Stimulated activated CD8-positive, alpha-beta memory T cell treated with anti-CD3 and anti-CD28 coated beads, Interleukin-4, amount 100 ng/mL, for 24 hours (primary cell): ENCODE measurements around the gene BPIFA1.

ENCODE experiments used
- DNase-seq: peaks from one replicate; pipeline ENCODE4 v3.0.0-alpha.2; 2020; ENCODE audit warnings: low read depth

BPIFA1 gene

DNA sequence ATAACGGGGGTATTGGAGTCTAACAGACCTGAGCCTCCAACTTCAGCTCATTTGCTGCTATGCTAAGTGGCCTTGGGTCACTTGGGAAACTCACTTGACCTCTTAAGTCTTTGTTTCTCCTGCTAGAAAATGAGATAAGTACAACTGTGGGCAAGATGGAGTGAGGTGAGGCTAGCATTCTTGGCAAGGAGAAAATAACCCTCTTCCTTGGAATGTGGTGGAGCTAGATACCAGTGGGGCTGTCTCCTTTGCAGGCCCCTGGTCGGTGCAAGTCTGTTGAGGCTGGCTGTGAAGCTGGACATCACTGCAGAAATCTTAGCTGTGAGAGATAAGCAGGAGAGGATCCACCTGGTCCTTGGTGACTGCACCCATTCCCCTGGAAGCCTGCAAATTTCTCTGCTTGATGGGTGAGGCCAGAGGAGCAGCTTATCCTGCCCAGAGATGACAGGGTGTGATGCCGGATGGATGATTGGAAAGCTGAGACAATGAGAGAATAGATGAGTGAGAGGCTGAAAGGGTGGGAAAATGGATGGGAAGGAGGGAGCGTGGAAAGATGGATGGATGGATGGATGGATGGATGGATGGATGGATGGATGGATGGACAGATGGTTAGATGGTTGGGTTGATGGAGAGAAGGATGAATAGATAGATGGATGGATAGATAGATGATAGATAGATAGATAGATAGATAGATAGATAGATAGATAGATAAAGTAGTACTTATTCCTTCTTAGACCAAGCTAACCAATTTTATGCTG lies 4.4 kb downstream of the BPIFA1 start:
- DNase-seq, result no peak

DNA sequence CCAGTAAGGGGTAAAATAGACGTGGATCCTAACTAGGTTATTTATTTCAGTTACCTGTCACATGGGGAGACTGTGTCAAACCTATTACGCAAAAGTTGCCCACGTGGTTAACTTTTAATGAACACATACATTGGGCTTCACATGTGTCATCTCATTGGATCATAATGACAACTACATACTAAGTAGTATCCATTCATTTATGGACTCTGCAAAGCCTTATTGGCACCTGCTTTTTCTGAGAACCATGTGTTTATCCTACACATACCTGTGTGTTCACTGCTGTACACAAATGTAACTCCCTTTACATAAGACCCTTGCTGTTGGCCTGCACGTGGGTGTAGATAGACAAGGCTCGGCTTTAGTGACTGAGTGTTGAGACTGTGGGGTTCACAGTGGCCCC lies 5.1 kb downstream of the BPIFA1 start:
- DNase-seq, result no peak

DNA sequence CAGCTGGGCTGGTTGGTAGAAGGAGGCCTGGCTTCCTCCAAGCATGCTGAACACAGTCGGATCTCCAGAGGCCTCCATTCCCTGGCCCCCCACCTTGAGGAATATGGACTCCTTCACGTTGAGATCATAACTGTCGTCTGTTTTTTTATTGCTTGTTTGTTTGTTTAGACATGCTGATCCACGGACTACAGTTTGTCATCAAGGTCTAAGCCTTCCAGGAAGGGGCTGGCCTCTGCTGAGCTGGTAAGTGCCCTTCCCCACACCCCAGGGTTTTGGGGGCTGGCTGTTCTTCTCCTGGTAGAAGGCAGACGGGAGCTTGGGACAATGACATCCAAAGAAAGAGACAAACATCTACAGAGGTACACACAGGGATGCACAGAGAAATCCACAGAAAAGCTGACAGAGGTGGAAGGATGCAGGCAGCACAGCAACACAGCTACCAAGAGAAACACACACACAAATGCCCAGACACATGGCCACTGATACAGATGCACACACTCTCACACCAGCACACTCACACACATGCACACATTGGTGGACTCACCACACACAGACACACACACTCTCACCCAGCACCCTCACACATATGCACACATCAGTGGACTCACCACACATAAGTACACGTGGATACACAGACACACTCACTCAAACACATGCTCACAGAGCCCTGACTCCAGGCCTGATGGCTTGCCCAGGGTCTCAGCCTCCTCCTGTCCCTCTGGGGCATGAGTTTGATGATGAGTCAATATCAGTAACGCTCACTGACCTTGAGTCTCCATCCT lies 6.7 kb downstream of the BPIFA1 start:
- no peak for DNase-seq

DNA sequence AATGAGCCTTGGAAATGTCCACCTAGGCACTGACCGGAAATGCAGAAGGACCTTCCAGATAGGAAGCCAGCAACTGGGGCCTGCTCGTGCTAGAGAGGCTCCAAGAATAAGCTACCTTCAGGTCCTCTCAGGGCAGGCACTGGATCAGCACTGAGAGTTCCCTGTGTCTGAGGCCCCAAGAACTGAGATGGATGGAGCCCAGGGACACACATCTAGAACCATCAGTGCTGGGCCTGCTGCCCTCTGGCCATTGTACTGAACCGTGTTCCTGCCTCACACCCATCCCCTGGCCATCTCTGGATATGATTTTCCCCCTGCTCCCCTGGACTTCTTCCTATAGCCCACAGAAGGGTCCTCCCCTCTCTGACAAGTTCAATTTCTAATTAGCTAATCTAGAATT lies 10.3 kb downstream of the BPIFA1 start:
- no peak for DNase-seq

DNA sequence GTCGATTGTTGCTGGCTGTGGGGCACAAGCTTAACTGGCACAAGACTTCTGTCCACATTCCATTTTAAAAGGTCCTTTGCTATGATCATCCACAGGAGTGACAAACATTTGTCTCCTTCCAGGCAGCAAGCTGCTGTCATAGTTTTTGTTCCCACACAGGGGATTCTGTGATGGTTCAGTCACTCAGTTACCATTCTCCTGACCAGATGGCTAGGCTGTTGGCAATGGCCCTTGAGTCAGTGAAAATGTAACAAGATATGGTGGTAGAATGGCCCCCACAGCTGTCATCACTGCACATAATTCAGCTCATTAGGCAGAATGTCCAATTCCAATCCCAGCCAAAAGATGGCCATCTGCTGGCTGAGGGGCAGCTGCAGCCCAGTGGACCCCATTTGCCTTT lies 13.7 kb downstream of the BPIFA1 start:
- DNase-seq, result no peak

DNA sequence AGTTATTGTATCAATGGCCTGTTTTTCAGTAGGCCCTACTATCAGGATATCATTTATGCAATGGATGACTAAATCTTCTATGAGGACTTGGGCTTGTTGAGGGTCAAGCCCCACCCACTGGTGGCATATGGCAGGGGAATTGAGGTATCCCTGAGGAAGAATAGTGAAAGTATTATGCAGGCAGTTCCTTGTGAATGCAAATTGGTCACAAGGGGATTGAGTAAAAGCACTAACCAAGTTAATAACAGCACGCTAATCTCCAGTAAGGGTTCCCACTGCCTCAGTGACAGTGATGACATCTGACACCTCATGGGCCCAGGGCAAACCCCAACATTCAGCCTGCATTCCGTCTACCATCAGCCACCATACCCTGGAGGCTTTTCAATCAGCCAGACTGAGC lies 14.9 kb downstream of the BPIFA1 start:
- DNase-seq, result no peak

DNA sequence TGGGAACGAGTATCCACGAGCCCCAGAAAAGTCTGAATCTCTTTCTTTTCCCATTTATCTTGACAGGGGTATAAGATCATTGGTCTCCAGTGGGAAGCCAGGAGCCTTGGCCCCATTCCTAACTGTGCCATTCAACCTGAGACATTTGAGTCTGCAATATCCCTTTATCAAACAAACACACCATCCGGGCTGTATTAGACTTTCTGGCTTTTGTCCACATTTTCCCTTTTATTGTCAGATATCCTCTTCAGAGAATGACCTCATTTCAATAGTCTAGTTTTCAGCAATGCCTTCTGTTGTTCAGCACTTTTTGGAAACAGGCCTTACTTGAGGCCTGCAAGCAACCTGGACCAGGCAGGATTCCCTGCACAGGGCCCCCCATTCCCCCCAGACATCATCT lies 15.7 kb downstream of the BPIFA1 start:
- no peak for DNase-seq

DNA sequence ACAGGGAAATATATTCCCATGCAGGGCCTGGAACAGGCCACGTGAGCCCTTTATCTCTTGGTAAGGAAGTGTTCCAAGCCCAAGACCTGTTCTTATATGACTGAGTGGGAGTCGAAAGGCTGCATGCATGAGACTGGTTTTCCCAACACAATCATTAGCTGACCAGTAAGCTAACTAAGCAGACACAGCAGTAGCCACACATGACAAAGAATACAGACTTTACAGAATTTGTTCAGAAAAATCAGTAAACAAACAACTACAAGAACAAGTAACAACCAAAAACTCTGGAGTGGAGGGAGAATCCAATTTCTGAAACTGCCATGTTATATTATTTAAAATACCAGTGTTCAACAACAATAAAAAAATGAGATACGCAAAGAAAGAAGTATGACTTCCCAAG lies 16.7 kb downstream of the BPIFA1 start:
- no peak for DNase-seq

DNA sequence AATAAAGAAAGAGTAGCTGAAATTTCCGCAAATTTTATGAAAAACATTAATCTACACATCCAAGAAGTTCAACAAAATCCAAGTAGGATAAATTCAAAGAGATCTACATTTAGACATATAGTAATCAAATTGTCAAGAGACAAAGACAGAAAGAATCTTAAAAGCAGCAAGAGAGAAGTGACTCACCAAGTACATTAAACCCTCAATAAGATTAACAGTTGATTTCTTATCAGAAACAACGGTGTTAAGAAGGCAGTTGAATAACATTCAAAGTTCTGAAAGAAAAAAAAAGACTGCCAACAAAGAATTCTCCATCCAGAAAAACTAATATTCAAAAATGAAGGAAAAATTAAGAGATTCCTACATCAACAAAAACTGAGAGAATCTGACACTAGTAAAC lies 19.2 kb downstream of the BPIFA1 start:
- DNase-seq, result no peak

DNA sequence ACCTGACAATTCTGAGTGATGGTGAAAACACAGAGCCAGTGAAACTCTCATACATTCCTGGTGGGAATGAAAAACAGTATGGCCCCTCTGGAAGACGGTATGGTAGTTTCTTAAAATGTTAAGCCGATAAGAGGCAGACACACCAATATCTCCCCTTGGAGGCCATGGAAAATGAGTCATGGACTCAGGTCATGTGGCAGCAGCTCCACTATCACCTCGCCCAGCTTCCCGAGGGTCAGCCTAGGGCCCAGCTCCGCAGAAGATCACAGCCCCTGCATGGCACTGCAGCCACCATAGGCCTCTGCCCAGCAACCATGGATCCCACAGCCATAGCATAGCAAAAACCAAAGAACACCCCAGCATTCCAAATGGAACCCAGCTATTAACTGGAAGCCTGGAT lies 21.4 kb downstream of the BPIFA1 start:
- no peak for DNase-seq

DNA sequence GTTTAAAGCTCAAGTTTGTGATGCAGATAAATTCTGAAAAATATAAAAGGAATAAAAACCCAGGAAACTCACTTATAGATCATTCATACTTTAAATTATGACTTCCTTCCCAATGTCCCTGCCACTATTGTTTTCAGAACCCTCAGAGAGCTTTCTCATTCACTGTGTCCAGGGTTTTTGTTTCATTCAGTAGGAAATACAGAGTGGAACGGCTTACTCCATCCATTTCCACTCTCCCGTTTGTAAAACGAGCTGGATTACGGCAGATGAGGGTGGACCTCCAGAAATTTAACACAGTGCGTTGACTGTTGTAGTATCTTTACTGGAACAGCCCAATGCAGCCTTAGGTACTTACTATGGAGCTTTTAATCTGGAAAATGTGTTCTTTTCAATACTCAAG lies 23.6 kb downstream of the BPIFA1 start:
- DNase-seq, result no peak

DNA sequence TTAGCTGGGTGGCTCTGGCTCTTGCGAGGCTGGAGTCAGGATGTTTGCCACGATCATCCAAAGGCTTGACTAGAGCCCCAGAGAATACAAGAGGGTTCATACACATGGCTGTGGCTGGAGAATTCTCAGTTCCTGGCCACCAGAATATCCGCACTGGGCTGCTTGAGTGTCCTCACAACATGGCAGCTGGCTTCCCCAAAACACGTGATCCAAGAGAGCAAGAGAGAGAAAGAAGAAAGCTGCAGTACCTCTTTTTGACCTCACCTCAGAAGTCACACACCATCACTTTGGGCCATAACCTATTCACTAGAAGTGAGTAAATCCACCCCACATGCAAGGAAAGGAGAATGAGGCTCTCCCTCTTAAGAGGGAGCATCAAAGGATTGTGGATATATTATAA lies 25.7 kb downstream of the BPIFA1 start:
- DNase-seq, result no peak

DNA sequence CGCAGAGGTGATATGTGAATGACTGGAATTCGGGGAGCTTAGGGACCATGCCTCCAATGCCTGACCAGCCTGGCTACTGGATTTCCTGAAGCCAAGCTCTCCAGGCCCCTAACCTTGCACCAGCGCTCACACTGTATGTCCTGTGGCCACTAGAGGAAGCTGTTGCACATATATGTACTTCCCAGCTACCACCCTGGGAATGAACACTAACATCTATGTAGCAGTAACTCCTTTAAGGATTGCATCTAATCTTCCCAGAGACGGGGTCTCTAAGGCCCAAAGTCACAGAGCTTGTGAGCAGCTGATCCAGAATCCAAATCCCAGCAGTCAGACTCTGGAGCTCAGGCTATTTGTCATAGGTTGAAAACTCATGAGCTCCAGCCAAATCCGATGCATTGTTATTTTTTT lies 26.9 kb downstream of the BPIFA1 start:
- no peak for DNase-seq

DNA sequence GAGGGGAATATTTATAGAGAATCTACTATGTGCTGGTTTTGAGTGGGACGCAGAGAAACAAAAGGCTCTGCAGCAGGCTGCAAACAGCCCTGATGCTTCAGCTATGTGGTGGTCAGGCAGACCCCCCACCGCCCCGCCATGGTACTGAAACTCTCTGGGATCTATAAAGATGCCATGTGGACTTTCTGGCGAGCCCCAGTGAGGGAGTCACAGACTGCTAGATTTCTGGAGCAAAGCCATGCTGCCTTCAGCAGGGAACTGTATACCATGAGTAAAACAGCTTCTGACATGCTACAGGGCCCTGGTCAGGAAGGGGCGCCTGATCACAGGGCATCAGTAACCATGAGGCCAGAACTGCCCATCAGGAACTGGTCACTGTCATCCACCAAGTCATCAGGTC lies 28.0 kb downstream of the BPIFA1 start:
- no peak for DNase-seq

DNA sequence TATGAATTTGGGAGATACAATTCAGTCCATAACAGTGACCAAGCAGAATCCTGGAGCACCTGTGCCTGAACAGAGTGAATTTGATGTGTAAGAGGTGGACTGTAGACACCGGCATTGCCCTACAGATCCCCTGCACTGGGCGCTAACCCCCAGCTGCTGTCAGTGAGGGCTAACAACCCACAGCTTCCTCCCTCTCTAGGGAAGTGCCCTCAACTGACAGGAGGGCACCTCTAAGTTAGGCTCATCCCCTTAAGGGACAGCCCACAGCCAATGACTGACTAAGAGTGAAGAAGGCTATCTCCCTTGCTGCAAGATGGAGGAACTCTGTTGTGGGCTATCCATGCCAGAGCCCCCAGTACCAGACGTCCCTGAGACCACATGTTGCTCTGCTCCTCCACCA lies 31.9 kb downstream of the BPIFA1 start:
- no peak for DNase-seq

DNA sequence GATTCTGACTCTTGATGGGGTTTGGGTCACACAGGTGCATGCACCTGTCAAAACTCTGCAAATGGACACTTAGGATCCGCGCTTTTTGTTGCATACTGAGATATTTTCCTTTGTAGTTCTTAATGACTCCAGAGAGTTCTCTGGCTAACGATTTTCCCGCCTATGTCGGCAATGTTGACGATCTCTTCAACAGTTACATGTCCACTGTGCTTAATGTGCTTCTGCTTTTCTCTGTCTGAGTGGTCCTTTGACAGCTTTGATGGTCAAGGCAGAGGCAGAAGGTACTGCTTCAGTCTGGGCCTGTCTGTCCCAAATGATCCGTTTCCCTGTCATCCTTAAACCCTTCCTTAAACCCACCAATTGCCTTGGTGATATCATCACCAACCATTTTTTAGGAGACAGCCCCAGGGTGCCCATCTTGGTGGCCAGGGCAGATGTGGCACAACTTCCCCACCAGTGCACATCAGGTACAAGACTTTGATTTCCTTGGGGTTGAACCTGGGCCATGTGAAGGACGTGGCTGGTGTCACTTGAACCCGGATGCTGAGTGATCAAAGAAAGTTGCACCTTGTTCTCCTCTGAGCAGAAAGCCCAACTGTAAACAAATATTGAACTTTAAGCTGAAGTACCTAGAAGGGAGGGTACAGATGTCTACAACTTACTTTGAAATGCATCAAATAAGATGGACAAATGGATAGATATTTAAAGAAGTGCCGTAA lies 36.5 kb downstream of the BPIFA1 start:
- no peak for DNase-seq

DNA sequence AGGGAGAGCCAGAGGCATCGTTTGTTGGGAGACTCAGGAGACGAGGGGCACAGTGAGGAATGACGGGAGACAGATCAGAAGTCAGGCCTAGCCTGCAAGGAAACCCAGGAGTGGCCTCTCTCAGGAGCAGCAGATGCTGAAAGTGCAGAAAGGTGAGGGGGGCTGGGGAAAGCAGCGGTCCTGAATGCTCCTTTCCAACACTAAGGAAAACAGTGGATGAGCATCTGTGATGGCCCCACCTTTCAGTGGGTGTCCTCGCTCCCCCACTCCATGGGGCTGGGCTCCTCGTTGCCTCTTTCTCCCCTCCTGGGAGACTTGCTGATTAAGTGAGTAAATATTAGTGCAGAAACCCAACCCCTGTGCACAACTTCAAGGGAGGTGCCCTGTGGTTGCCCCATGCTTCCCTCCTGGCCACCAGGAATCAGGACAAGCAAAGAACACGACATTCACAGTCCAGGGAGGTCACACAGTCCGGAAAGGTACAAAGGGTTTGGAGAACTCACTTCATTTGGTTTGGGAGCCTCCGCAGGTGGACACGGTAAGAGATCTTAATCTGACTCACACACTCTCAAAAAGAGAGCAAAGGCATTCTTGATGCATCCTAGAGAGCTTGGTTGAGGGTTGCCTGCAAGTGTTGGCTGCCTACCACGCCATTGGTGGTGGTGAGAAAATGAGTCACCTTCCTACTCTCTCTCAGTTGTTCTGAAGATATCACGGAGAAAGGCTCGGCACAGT lies 37.5 kb downstream of the BPIFA1 start:
- no peak for DNase-seq

DNA sequence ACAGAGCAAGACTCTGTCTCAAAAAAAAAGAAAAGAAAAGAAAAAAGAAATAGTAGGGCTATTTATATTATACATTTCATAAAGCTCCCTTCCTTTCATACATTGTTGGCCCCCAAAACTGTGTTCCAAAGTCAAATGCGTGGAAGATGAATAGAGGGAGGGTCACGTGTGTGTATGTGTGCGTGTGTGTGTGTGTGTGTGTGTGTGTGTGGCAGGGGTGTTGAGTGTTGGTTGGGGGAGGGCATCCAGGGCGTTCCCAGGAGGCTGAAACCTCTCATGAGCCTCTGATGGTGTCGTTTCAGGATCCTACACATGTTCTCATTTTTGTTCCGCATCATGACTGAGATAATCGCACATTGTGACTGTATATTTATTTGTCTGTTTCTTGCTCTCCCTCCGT lies 39.4 kb downstream of the BPIFA1 start:
- DNase-seq, result no peak

DNA sequence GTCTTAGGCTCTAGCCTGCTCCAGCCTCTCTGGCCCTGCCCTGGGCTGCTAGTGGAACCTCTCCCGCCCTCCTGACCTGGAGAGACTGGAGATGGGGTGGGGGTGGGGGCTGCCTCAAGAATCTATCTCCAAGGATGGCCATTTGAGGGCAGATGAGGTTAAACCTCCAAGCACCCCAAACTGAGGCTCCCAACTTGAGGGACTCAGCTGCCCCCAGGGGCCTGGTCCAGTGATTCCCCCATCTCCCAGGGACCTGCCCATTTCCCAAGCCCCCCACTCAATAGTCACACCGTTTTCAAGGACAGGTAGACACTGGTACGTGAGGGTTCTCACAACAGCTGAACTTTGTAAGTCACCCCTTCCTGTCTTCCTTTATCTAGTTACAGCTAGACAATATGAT lies 40.1 kb downstream of the BPIFA1 start:
- DNase-seq, result no peak

DNA sequence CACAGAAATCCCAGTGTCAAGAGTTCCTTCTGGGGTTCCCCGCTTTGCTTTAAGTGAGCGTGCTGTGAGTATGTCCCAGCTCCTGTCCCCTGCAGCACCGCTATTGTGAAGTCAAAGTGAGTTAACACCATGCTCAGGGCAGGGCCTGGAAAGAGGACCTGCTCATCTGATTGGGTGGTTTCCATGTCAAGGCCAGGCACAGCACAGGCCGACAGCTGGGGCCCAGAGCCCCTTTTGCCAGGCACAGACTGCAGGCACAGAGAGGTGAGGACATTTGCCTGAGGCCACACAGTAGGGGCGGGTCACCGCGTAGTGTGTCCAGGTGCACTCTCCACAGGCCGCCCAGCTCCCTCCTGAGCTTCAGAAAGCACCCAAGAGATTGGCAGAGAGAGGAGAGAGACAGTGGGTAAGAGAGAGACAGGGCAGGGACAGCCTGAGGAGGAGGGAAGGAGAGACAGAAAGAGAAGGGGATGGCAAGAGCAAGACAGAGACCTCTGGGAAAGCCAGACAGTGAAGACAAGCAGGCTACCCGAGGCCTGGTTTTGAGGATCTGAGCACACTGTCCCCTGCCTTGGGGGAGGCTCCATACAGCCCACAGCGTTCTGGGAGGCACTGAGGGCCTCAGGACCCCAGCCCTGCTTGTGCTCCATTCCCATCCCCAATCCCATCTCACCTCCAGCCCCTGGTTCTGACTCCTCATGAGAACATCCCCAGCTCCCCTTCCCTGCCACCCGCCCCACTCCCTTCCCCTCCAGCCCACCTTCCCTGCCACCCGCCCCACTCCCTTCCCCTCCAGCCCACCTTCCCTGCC lies 40.7 kb downstream of the BPIFA1 start:
- DNase-seq, result no peak
